Astrocyte (in vitro differentiated cells and primary cell): ENCODE measurements around the gene PKNOX2.

Source experiments
- EZH2 ChIP-seq: IDR thresholded peaks from 2 replicates; pipeline ENCODE4 v1.6.1; 2012; ENCODE audit warnings: mild to moderate bottlenecking, low read length, inconsistent platforms; ENCODE audit not compliant: insufficient read depth
- TF ChIP-seq, protein P1 (sequence below): IDR thresholded peaks from 2 replicates; pipeline ENCODE4 v1.5.1; 2011; ENCODE audit warnings: low read depth, mild to moderate bottlenecking, inconsistent platforms, low read length, moderate library complexity; ENCODE audit not compliant: insufficient read depth

DNA sequence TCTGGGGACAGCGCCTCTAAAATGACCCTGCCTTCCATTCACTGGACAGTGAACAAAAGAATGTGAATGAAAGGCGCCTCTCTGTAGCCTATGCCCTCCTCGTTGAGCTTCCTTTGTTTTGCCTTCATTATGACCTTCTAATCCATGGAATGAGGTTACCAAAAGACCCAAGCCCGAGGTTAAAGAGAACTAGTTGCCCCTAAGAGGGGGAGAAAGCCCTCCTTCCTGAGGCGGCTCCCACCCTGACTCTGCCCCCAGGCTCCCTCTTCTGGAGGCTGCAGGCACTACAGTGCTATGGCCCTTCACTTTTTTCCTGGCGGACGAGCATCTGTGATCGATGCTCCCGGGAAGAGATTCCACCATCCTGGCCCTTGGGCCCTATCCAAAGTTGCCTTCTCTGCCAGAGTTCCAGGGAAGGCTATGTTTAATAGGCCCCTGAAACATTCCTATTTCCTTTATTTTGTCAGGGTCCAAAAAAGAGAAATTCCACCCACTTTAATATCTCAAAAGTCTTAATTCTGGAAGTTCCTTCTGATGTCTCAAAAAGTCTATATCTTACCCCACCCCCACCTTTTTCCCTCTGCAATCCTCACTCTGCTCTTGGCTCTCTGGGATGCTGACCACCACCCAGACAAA is 184.2 kb downstream of the PKNOX2 start:
- TF ChIP-seq, protein P1, sequence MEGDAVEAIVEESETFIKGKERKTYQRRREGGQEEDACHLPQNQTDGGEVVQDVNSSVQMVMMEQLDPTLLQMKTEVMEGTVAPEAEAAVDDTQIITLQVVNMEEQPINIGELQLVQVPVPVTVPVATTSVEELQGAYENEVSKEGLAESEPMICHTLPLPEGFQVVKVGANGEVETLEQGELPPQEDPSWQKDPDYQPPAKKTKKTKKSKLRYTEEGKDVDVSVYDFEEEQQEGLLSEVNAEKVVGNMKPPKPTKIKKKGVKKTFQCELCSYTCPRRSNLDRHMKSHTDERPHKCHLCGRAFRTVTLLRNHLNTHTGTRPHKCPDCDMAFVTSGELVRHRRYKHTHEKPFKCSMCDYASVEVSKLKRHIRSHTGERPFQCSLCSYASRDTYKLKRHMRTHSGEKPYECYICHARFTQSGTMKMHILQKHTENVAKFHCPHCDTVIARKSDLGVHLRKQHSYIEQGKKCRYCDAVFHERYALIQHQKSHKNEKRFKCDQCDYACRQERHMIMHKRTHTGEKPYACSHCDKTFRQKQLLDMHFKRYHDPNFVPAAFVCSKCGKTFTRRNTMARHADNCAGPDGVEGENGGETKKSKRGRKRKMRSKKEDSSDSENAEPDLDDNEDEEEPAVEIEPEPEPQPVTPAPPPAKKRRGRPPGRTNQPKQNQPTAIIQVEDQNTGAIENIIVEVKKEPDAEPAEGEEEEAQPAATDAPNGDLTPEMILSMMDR: peak; percentile 83
- TF ChIP-seq EZH2: no peak
